Glutamatergic neuron (in vitro differentiated cells): ENCODE measurements around the gene MTA3. TPM values are rescaled to one million over a fixed set of nuclear protein-coding genes. Genes with fewer than 3 reads are reported as not detected.

ENCODE experiments used
- DNase-seq: peaks from one replicate; pipeline ENCODE4 v3.0.0; 2022
- H3K27ac Mint-ChIP-seq: one replicate; pipeline ENCODE4 v1.8.0; 2020; ENCODE audit warnings: mild to moderate bottlenecking, mixed read lengths, inconsistent platforms; ENCODE audit not compliant: unreplicated experiment
- H3K27me3 Mint-ChIP-seq: one replicate; pipeline ENCODE4 v1.8.0; 2020; ENCODE audit warnings: mild to moderate bottlenecking, moderate library complexity, mixed read lengths, inconsistent platforms; ENCODE audit not compliant: unreplicated experiment
- H3K36me3 Mint-ChIP-seq: one replicate; pipeline ENCODE4 v1.8.0; 2020; ENCODE audit warnings: mild to moderate bottlenecking, mixed read lengths, inconsistent platforms; ENCODE audit not compliant: unreplicated experiment
- H3K4me1 Mint-ChIP-seq: one replicate; pipeline ENCODE4 v1.8.0; 2020; ENCODE audit warnings: mild to moderate bottlenecking, low read depth, mixed read lengths, inconsistent platforms; ENCODE audit not compliant: unreplicated experiment
- H3K4me3 Mint-ChIP-seq: one replicate; pipeline ENCODE4 v1.8.0; 2020; ENCODE audit warnings: mild to moderate bottlenecking, mixed read lengths, inconsistent platforms; ENCODE audit not compliant: unreplicated experiment
- H3K9me3 Mint-ChIP-seq: one replicate; pipeline ENCODE4 v1.8.0; 2020; ENCODE audit warnings: mild to moderate bottlenecking, moderate library complexity, mixed read lengths, inconsistent platforms; ENCODE audit not compliant: unreplicated experiment
- CTCF ChIP-seq: fragments of 200-600 bp; sonication (generic); IDR thresholded peaks from one replicate; pipeline ENCODE4 v1.5.0; 2021; ENCODE audit not compliant: partially characterized antibody, unreplicated experiment
- total RNA-seq: library from RNA; stranded (reverse); fragmentation: NEBNext Ultra II Directional; extraction: Animal tissue kit (Norgen Biotek cat#: 25700); gene quantifications from one replicate; pipeline ENCODE4 v1.2.1, GENCODE V29; 2021; ENCODE audit not compliant: unreplicated experiment

The MTA3 gene
- total RNA-seq, 1 donor from 2014 or later, result 64.1 TPM

- H3K27ac Mint-ChIP-seq, result no peak overlapping the region
- no peak for TF ChIP-seq CTCF
- H3K27me3 Mint-ChIP-seq, result peaks cover 2% of the 10 kb centered on the region
- H3K36me3 Mint-ChIP-seq, result no peaks in the 10 kb centered on the region
- H3K9me3 Mint-ChIP-seq, result no peaks in the 10 kb centered on the region
- DNase-seq, result no peak
- H3K4me1 Mint-ChIP-seq, result peaks cover 6% of the 10 kb centered on the region
- no peak overlapping the region for H3K4me3 Mint-ChIP-seq
Observed at GRCh38 chr2:42685303-42685702, 116.9 kb downstream of the MTA3 start.

DNA sequence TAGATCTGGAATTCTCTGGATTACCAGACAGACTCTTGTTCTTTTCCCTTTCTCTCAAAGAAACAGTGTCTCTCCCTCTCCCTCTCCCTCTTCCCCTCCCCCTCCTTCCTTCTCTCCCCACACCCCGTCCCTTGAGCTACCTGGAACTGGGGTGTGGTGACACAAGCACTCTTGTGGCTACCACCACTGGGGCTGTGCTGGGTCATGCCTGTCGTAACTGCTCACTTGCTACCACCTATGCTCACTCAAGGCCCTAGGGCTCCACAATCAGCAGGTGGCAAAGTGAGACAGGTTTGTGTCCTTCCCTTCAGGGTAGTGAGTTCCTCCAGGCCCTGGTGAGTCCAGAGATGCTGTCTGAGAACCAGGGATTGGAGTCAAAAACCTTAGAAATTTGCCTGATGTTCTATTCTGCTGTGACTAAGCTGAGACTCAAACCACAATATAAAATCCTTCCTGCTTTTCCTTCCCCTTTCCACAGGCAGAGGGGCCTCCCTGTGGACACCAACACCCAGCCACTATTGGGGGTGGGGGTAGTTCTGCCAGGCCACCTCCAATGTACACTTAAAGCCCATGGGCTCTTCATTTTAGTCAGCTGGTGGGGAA is 124.7 kb downstream of the MTA3 start:
- Mint-ChIP-seq H3K36me3 (no peaks in the 10 kb centered on the region), H3K27me3 (peaks cover 2% of the 10 kb centered on the region), H3K9me3 (no peaks in the 10 kb centered on the region), H3K4me1 (peaks cover 2% of the 10 kb centered on the region), H3K27ac (no peak overlapping the region), H3K4me3 (no peak overlapping the region)
- no peak for TF ChIP-seq CTCF
- DNase-seq, result no peak

- Mint-ChIP-seq H3K4me3 (no peak overlapping the region), H3K9me3 (no peaks in the 10 kb centered on the region), H3K36me3 (no peaks in the 10 kb centered on the region), H3K27ac (no peak overlapping the region), H3K4me1 (peaks cover 2% of the 10 kb centered on the region), H3K27me3 (peaks cover 2% of the 10 kb centered on the region)
- DNase-seq, result no peak
- no peak for TF ChIP-seq CTCF
Observed at GRCh38 chr2:42693688-42694479, 125.5 kb downstream of the MTA3 start.

DNA sequence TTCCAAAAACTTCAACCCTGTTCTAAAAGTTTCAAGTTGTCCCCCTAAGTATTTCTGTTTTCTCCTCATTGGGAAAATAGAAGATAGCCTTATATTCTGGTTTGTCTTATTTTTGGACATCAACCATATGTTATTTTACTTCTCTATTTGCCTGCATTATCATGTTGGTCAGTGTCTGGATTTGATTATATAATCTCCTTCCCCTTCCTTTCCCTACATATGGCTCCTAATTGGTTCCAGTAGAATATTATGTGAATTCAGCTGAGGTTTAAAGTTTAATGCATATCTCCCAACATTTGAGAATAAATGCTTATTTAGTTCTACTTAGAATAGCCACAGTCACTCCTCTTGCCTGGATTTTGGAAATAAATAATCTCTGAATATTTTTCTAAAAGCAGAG is 128.6 kb downstream of the MTA3 start:
- Mint-ChIP-seq H3K27ac (no peak overlapping the region), H3K36me3 (no peaks in the 10 kb centered on the region), H3K4me1 (peaks cover 5% of the 10 kb centered on the region), H3K4me3 (no peak overlapping the region), H3K27me3 (no peaks in the 10 kb centered on the region), H3K9me3 (no peaks in the 10 kb centered on the region)
- DNase-seq, result no peak
- TF ChIP-seq CTCF, result no peak

- Mint-ChIP-seq H3K4me3 (no peak overlapping the region), H3K27ac (no peak overlapping the region), H3K36me3 (no peaks in the 10 kb centered on the region), H3K4me1 (peaks cover 11% of the 10 kb centered on the region), H3K9me3 (no peaks in the 10 kb centered on the region), H3K27me3 (peaks cover 5% of the 10 kb centered on the region)
- TF ChIP-seq CTCF, result no peak
- DNase-seq, result no peak
Observed at GRCh38 chr2:42698940-42699339, 130.5 kb downstream of the MTA3 start.
